Thyroid gland (tissue), 4 donors: ENCODE measurements around the gene GALR2. TPM values are rescaled to one million over a fixed set of nuclear protein-coding genes. Genes with fewer than 3 reads are reported as not detected.
"Not testable (repeated sequence)": the region's sequence is repeated elsewhere in the genome, so short reads cannot be mapped to it uniquely, and the experiment has no call there.

Experiments used
- DNase-seq, 2 donors: peaks; one replicate each; pipeline ENCODE4 v3.0.0-alpha.2; 2019
- H3K27ac ChIP-seq, 3 donors: fragments of 200-600 bp; sonication (generic); 1 replicate in 2 of 3; 2 replicates in 1 of 3; pipeline ENCODE4 v1.5.1; 2016 to 2019; ENCODE audit warnings: mild to moderate bottlenecking in 1 of 3, moderate library complexity in 1 of 3
- H3K27me3 ChIP-seq: fragments of 200-600 bp; sonication (generic); one replicate; pipeline ENCODE4 v1.5.1; 2019
- H3K36me3 ChIP-seq, 2 donors: fragments of 200-600 bp; sonication (generic); one replicate each; pipeline ENCODE4 v1.5.1; 2016 to 2019
- H3K4me1 ChIP-seq, 2 donors: fragments of 200-600 bp; sonication (generic); one replicate each; pipeline ENCODE4 v1.5.1; 2017 to 2019
- H3K4me3 ChIP-seq, 3 donors: fragments of 200-600 bp; sonication (generic); replicated peaks in 1 of 3; 1 replicate in 2 of 3; 2 replicates in 1 of 3; pipeline ENCODE4 v1.5.1; 2016; ENCODE audit warnings: mild to moderate bottlenecking in 1 of 3
- H3K9me3 ChIP-seq: fragments of 200-600 bp; sonication (generic); one replicate; pipeline ENCODE4 v1.5.1; 2017
- POLR2A ChIP-seq, 2 donors: fragments of 450-650 bp; IDR thresholded peaks; one replicate each; pipeline ENCODE4 v1.6.1; 2017; ENCODE audit warnings: antibody characterized with exemption in 2 of 2, mild to moderate bottlenecking in 2 of 2, moderate library complexity in 1 of 2
- WGBS, 2 donors: methylation state at CpG; one replicate each; pipeline ENCODE4 v1.1.5; 2017; 5-methylcytosine and 5-hydroxymethylcytosine counted together
- intact Hi-C: fragments of 100-400 bp; cut with DNase I; formaldehyde crosslinking; loops from one replicate; pipeline ENCODE4 v1.15.1; 2023
- total RNA-seq, 4 donors: library from RNA; depleted of rRNA; stranded (reverse); fragments of >200 nt; gene quantifications; one replicate each; pipeline ENCODE4 v1.2.3, GENCODE V29; 2016
- TF ChIP-seq, protein P1 (sequence below), 6 experiments: fragments of 200-600 bp in 3 of 6; fragments of 450-650 bp in 3 of 6; sonication (generic) in 3 of 6; IDR thresholded peaks; one replicate each; pipeline ENCODE4 v1.5.1; 2016 to 2019; ENCODE audit warnings: antibody characterized with exemption in 6 of 6, mild to moderate bottlenecking in 2 of 6, inconsistent platforms in 1 of 6, moderate library complexity in 1 of 6

The GALR2 gene
- total RNA-seq, 4 donors from 2014 or later: not detected

- no peak for TF ChIP-seq POLR2A (IDR thresholded peaks at IDR 0.05)
- TF ChIP-seq, protein P1, sequence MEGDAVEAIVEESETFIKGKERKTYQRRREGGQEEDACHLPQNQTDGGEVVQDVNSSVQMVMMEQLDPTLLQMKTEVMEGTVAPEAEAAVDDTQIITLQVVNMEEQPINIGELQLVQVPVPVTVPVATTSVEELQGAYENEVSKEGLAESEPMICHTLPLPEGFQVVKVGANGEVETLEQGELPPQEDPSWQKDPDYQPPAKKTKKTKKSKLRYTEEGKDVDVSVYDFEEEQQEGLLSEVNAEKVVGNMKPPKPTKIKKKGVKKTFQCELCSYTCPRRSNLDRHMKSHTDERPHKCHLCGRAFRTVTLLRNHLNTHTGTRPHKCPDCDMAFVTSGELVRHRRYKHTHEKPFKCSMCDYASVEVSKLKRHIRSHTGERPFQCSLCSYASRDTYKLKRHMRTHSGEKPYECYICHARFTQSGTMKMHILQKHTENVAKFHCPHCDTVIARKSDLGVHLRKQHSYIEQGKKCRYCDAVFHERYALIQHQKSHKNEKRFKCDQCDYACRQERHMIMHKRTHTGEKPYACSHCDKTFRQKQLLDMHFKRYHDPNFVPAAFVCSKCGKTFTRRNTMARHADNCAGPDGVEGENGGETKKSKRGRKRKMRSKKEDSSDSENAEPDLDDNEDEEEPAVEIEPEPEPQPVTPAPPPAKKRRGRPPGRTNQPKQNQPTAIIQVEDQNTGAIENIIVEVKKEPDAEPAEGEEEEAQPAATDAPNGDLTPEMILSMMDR (IDR thresholded peaks at IDR 0.05): no peak
- H3K27me3 ChIP-seq: no peaks in the 10 kb centered on the region
- H3K9me3 ChIP-seq: no peaks in the 10 kb centered on the region
- no peak overlapping the region for H3K27ac ChIP-seq
- intact Hi-C loops: no loop called here
- no peak overlapping the region for H3K4me3 ChIP-seq
- H3K36me3 ChIP-seq: peaks cover 35 to 36% of the 10 kb centered on the region in 2 donors
- 57 to 63% methylated on average over 19 to 22 of the region's 22 CpGs for WGBS, 2 donors
- no peaks in the 10 kb centered on the region for H3K4me1 ChIP-seq
- DNase-seq: no peak
Measured at GRCh38 chr17:76036497-76037261, 37.9 kb upstream of the GALR2 start.

DNA sequence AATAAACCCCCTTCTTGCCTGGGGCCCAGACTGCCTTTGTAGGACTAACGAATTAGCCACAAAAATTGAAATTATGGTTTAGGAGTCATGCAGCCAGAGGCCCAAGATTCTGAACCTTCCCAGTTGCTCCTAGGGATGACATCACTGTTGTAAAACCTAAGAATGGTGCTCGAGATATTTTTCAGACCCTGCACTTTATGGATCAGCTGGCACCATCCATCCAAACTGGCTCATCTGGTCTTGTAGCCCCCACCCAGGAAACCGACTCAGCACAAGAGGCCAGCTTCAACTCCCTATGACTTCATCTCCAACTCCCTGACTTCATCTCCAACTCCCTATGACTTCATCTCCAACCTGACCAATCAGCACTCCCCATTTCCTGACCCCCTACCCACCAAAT, 36.5 kb upstream of the GALR2 start:
- WGBS, 2 donors: 84 to 87% methylated on average over 3 of the region's 3 CpGs
- intact Hi-C loops: no loop called here
- H3K4me1 ChIP-seq: no peaks in the 10 kb centered on the region
- no peaks in the 10 kb centered on the region for H3K9me3 ChIP-seq
- H3K36me3 ChIP-seq: peaks cover 49 to 50% of the 10 kb centered on the region in 2 donors
- DNase-seq: no peak
- H3K27me3 ChIP-seq: no peaks in the 10 kb centered on the region
- TF ChIP-seq, protein P1 (IDR thresholded peaks at IDR 0.05): no peak
- no peak for TF ChIP-seq POLR2A (IDR thresholded peaks at IDR 0.05)
- no peak overlapping the region for H3K27ac ChIP-seq
- no peak overlapping the region for H3K4me3 ChIP-seq

DNA sequence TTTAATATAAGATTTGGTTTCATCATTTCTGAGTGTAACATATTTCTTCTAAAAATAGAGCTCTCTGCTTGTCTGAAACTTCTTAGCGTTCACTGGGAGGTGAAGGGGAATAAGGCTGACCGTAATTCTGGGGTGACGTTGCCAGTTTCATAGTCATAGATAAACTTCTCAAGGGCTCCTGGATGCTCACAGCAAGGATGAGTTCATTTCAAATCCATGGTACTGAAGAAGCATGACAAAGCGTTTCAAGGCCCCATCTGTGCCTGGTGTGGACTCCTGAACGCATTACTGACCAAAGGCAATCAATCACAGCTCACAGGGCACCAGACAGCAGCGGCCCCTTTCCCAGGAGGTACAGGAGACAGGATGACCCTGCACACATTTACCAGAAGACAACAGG, 35.5 kb upstream of the GALR2 start:
- Histone ChIP-seq H3K9me3 (no peaks in the 10 kb centered on the region), H3K4me1 (no peaks in the 10 kb centered on the region), H3K4me3 (no peak overlapping the region), H3K36me3 (peaks cover 60% of the 10 kb centered on the region in 2 donors), H3K27me3 (no peaks in the 10 kb centered on the region), H3K27ac (no peak overlapping the region)
- no peak for DNase-seq
- TF ChIP-seq POLR2A (IDR thresholded peaks at IDR 0.05): no peak
- TF ChIP-seq, protein P1 (IDR thresholded peaks at IDR 0.05): no peak
- 91 to 93% methylated on average over 4 to 6 of the region's 6 CpGs for WGBS, 2 donors
- intact Hi-C loops: no loop called here

DNA sequence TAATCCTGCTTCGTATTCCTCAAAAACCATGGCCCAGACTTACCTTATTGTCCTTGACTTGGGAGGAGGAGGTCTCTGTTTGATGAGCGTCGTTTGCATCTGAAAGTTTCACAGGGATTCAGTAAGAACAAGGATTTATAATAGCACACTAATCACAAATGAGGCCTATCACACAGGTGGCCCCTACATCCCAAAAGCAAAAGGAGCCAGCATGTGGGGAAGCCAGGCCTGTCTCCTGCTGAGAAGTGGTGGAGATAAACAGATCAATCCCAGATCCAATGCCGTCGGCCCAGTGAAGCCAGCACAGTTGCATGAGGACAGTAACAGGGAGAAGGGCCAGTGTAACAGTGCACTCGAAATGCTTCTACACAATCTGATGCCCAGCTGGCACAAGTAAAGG, 34.2 kb upstream of the GALR2 start:
- intact Hi-C loops: no loop called here
- DNase-seq: no peak
- H3K36me3 ChIP-seq: peaks cover 72 to 73% of the 10 kb centered on the region in 2 donors

GRCh38 chr17:76042868-76043267, 31.7 kb upstream of the GALR2 start:
- intact Hi-C loops, H3K9me3 ChIP-seq, DNase-seq, H3K4me3 ChIP-seq, H3K27me3 ChIP-seq, H3K4me1 ChIP-seq, H3K27ac ChIP-seq: not testable (repeated sequence)
- peaks cover 94 to 98% of the 10 kb centered on the region in 2 donors for H3K36me3 ChIP-seq
- 90% methylated on average over 3 of the region's 3 CpGs for WGBS, 2 donors

More for the DNA sequence above, 34.2 kb upstream of the GALR2 start:
- TF ChIP-seq, protein P1 (IDR thresholded peaks at IDR 0.05): no peak
- no peak for TF ChIP-seq POLR2A (IDR thresholded peaks at IDR 0.05)
- no peaks in the 10 kb centered on the region for H3K27me3 ChIP-seq
- 83 to 84% methylated on average over 6 of the region's 6 CpGs for WGBS, 2 donors
- no peak overlapping the region for H3K4me3 ChIP-seq
- no peak overlapping the region for H3K27ac ChIP-seq
- no peaks in the 10 kb centered on the region for H3K4me1 ChIP-seq
- no peaks in the 10 kb centered on the region for H3K9me3 ChIP-seq

DNA sequence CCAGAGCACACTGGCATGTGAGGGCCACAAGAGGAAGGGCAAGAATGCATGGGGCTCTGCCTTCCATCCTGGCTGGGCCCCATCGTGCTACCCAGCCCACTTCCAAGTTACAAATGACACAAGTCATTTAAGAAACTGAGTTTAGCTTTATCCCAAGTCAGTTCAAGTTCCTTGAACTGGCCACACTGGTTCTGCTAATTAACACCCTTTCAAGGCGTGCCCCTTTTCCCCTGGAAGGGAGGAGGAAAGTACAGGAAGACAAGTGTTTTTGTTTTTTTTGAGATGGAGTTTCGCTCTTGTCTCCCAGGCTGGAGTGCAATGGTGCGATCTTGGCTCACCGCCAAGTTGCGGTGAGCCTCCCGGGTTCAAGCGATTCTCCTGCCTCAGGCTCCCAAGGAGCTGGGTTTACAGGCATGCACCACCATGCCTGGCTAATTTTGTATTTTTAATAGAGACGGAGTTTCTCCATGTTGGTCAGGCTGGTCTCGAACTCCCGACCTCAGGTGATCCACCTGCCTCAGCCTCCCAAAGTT, 30.0 kb upstream of the GALR2 start:
- H3K9me3 ChIP-seq, DNase-seq, H3K27ac ChIP-seq, H3K27me3 ChIP-seq, H3K4me3 ChIP-seq, intact Hi-C loops, H3K4me1 ChIP-seq: not testable (repeated sequence)
- WGBS, 2 donors: 64 to 75% methylated on average over 10 to 11 of the region's 11 CpGs
- H3K36me3 ChIP-seq: peaks cover 95 to 98% of the 10 kb centered on the region in 2 donors
